HepG2 (cell line): ENCODE measurements around the gene TSPAN17.

Experiments used
- ATF7-NPFF ChIP-seq: sonication (generic); formaldehyde crosslinking; IDR thresholded peaks from 2 replicates; pipeline ENCODE4 v1.8.1; 2023; ENCODE audit warnings: mild to moderate bottlenecking, low read depth, missing genetic modification reagents, moderate library complexity
- EP300 ChIP-seq, 3 experiments: sonication (generic) in 1 of 3; formaldehyde crosslinking in 1 of 3; IDR thresholded peaks; 2 replicates each; pipeline versions ENCODE4 v1.5.1 to v1.6.1; 2011 to 2020; ENCODE audit warnings: low read depth in 2 of 3, low read length in 2 of 3, borderline replicate concordance in 1 of 3, improper control_type of control experiment in 1 of 3, mild to moderate bottlenecking in 1 of 3, missing genetic modification reagents in 1 of 3, moderate library complexity in 1 of 3
- IKZF1 ChIP-seq: fragments of 450-650 bp; IDR thresholded peaks from 2 replicates; pipeline ENCODE4 v1.7.1; 2016
- JUND ChIP-seq: sonication (generic); formaldehyde crosslinking; IDR thresholded peaks from 2 replicates; pipeline ENCODE4 v1.8.0; 2022; ENCODE audit warnings: mild to moderate bottlenecking, missing genetic modification reagents
- MEIS2 ChIP-seq: sonication (generic); formaldehyde crosslinking; IDR thresholded peaks from 2 replicates; pipeline ENCODE4 v1.9.0; 2021; ENCODE audit warnings: mild to moderate bottlenecking, missing genetic modification reagents
- MYC ChIP-seq: sonication (generic); formaldehyde crosslinking; IDR thresholded peaks from 2 replicates; pipeline ENCODE4 v1.9.0; 2021; ENCODE audit warnings: missing genetic modification reagents, borderline replicate concordance
- NPAS2 ChIP-seq: sonication (generic); formaldehyde crosslinking; IDR thresholded peaks from 2 replicates; pipeline ENCODE4 v1.8.0; 2022; ENCODE audit warnings: mild to moderate bottlenecking, missing genetic modification reagents, borderline replicate concordance
- PAX8 ChIP-seq: sonication (generic); formaldehyde crosslinking; IDR thresholded peaks from 2 replicates; pipeline ENCODE4 v1.8.0; 2022; ENCODE audit warnings: mild to moderate bottlenecking, missing genetic modification reagents, borderline replicate concordance
- PHF8 ChIP-seq: sonication (generic); formaldehyde crosslinking; IDR thresholded peaks from 2 replicates; pipeline ENCODE4 v1.5.0; 2020; ENCODE audit warnings: missing genetic modification reagents
- POLR2AphosphoS2 ChIP-seq: IDR thresholded peaks from 2 replicates; pipeline ENCODE4 v1.6.1; 2011; ENCODE audit warnings: low read depth, low read length, improper control_type of control experiment
- ZNF24 ChIP-seq: fragments of 450-650 bp; IDR thresholded peaks from 2 replicates; pipeline ENCODE4 v1.6.1; 2017; ENCODE audit warnings: antibody characterized with exemption, mild to moderate bottlenecking
- TF ChIP-seq, protein P1 (sequence below): sonication (generic); formaldehyde crosslinking; IDR thresholded peaks from 2 replicates; pipeline ENCODE4 v1.5.1; 2020; ENCODE audit warnings: missing genetic modification reagents, mild to moderate bottlenecking, borderline replicate concordance
- TF ChIP-seq, protein P2 (sequence below): sonication (generic); formaldehyde crosslinking; IDR thresholded peaks from 2 replicates; pipeline ENCODE4 v1.5.0; 2020; ENCODE audit warnings: mild to moderate bottlenecking, missing genetic modification reagents, moderate library complexity
- TF ChIP-seq, protein P3 (sequence below): sonication (generic); formaldehyde crosslinking; IDR thresholded peaks from 2 replicates; pipeline ENCODE4 v1.5.0; 2020; ENCODE audit warnings: missing genetic modification reagents

DNA sequence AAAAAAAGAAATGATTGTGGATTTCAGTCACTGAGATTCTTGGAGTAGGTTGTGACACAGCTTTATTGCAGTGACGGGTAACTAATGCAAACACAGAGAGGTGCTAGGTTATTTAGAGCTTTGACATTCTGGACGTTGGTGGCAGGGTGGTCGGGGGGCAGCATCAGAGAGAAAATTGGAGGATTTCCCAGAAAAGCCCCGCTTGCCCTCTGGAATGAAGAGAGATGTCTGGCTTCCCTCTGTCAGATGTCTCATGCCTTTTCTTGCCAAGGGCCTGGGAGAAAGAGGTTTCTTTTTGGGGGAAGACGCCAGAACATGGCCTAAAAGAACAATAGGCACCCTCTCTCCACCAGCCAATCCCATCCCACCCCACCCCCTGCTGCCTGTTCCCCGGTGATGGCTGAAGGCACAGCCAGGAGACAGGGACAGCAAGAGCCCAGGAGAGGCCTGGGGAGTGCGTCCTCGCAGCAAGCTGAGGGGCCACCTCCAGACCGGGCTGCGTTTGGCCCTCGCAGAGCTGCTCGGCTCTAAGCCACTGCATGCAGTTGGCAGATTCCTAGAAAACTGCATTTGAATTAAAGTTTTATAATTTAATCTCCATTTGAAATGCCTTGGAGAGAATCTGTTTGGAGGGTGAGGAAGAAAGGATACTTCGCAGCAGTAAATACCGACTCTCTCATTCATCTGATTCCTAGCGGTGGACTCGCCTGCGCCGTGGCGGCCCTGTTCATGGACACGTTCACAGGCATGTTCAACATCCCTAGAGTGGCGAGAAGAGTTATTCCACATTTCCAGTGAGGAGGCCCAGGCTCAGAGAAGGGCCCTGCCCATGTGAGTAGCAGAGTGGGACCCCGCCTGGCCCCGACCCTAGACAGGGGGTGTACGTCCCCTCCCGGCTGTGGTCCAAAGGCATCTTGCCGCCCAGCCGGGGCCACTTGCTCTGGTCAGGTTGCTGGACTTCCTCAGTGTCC is 55.7 kb downstream of the TSPAN17 start:
- TF ChIP-seq ATF7-NPFF (CRISPR knock-in tag) (no peak), POLR2AphosphoS2 (no peak), IKZF1 (no peak), JUND (no peak), EP300 (IDR thresholded peaks at IDR 0.05; ENCODE audit: low read depth in 2 of 2, low read length in 2 of 2) (no peak), EP300 (CRISPR knock-in tag; IDR thresholded peaks at IDR 0.05; ENCODE audit: borderline replicate concordance) (no peak), PHF8 (CRISPR knock-in tag) (no peak), PAX8 (CRISPR knock-in tag) (no peak), NPAS2 (CRISPR knock-in tag) (no peak), MEIS2 (CRISPR knock-in tag) (no peak), MYC (CRISPR knock-in tag) (no peak), ZNF24 (no peak)
- TF ChIP-seq, protein P1, sequence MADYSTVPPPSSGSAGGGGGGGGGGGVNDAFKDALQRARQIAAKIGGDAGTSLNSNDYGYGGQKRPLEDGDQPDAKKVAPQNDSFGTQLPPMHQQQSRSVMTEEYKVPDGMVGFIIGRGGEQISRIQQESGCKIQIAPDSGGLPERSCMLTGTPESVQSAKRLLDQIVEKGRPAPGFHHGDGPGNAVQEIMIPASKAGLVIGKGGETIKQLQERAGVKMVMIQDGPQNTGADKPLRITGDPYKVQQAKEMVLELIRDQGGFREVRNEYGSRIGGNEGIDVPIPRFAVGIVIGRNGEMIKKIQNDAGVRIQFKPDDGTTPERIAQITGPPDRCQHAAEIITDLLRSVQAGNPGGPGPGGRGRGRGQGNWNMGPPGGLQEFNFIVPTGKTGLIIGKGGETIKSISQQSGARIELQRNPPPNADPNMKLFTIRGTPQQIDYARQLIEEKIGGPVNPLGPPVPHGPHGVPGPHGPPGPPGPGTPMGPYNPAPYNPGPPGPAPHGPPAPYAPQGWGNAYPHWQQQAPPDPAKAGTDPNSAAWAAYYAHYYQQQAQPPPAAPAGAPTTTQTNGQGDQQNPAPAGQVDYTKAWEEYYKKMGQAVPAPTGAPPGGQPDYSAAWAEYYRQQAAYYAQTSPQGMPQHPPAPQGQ (CRISPR knock-in tag) = no peak
- TF ChIP-seq, protein P2, sequence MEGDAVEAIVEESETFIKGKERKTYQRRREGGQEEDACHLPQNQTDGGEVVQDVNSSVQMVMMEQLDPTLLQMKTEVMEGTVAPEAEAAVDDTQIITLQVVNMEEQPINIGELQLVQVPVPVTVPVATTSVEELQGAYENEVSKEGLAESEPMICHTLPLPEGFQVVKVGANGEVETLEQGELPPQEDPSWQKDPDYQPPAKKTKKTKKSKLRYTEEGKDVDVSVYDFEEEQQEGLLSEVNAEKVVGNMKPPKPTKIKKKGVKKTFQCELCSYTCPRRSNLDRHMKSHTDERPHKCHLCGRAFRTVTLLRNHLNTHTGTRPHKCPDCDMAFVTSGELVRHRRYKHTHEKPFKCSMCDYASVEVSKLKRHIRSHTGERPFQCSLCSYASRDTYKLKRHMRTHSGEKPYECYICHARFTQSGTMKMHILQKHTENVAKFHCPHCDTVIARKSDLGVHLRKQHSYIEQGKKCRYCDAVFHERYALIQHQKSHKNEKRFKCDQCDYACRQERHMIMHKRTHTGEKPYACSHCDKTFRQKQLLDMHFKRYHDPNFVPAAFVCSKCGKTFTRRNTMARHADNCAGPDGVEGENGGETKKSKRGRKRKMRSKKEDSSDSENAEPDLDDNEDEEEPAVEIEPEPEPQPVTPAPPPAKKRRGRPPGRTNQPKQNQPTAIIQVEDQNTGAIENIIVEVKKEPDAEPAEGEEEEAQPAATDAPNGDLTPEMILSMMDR = no peak
- TF ChIP-seq, protein P3, sequence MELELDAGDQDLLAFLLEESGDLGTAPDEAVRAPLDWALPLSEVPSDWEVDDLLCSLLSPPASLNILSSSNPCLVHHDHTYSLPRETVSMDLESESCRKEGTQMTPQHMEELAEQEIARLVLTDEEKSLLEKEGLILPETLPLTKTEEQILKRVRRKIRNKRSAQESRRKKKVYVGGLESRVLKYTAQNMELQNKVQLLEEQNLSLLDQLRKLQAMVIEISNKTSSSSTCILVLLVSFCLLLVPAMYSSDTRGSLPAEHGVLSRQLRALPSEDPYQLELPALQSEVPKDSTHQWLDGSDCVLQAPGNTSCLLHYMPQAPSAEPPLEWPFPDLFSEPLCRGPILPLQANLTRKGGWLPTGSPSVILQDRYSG (CRISPR knock-in tag) = no peak
